Aorta (tissue), 5 donors: ENCODE measurements around the gene APBB3. TPM values are rescaled to one million over a fixed set of nuclear protein-coding genes. Genes with fewer than 3 reads are reported as not detected.
"Not testable (repeated sequence)": the region's sequence is repeated elsewhere in the genome, so short reads cannot be mapped to it uniquely, and the experiment has no call there.

ENCODE experiments used
- ATAC-seq: fragments of 200-7000 bp; cut with Tn5 transposase; one replicate; pipeline ENCODE4 v1.9.1; 2022; ENCODE audit warnings: moderate library complexity; ENCODE audit not compliant: low FRiP score
- DNase-seq, 2 donors: peaks; one replicate each; pipeline ENCODE4 v3.0.0-alpha.2; 2020
- H3K27ac ChIP-seq, 2 donors: one replicate each; pipeline ENCODE4 v1.5.1; 2013; ENCODE audit warnings: low read length in 2 of 2, mild to moderate bottlenecking in 2 of 2, moderate library complexity in 2 of 2, control low read depth in 1 of 2, inconsistent platforms in 1 of 2, low read depth in 1 of 2
- H3K27me3 ChIP-seq, 2 donors: one replicate each; pipeline ENCODE4 v1.6.1; 2013; ENCODE audit warnings: control low read depth in 1 of 2, low read length in 1 of 2, mild to moderate bottlenecking in 1 of 2, moderate library complexity in 1 of 2; ENCODE audit not compliant: insufficient read depth in 2 of 2, control insufficient read depth in 1 of 2
- H3K36me3 ChIP-seq, 2 donors: one replicate each; pipeline ENCODE4 v1.6.1; 2013; ENCODE audit warnings: control low read depth in 1 of 2, low read length in 1 of 2, mild to moderate bottlenecking in 1 of 2; ENCODE audit not compliant: insufficient read depth in 2 of 2, control insufficient read depth in 1 of 2
- H3K4me1 ChIP-seq, 2 donors: one replicate each; pipeline ENCODE4 v1.6.1; 2013; ENCODE audit warnings: low read length in 2 of 2, control low read depth in 1 of 2, mild to moderate bottlenecking in 1 of 2, moderate library complexity in 1 of 2; ENCODE audit not compliant: insufficient read depth in 2 of 2, control insufficient read depth in 1 of 2
- H3K4me3 ChIP-seq, 2 donors: one replicate each; pipeline ENCODE4 v1.5.1; 2013; ENCODE audit warnings: low read length in 2 of 2, control low read depth in 1 of 2, mild to moderate bottlenecking in 1 of 2
- H3K9me3 ChIP-seq: one replicate; pipeline ENCODE4 v1.6.1; 2013; ENCODE audit warnings: mild to moderate bottlenecking, low read length; ENCODE audit not compliant: control insufficient read depth
- WGBS, 2 donors: extraction: QIAGEN DNeasy Blood & Tissue Kit; methylation state at CpG; one replicate each; pipeline ENCODE4 v1.1.7; 2013; 5-methylcytosine and 5-hydroxymethylcytosine counted together
- intact Hi-C, 2 donors: fragments of 100-400 bp; cut with DNase I; formaldehyde crosslinking; loops; one replicate each; pipeline versions ENCODE4 v1.14.2 to v1.15.0; 2022
- long read RNA-seq, 2 donors: library from polyadenylated mRNA; unstranded; transcript quantifications; one replicate each; pipeline ENCODE4 v2.0.0, GENCODE V29; 2020 to 2021
- polyA plus RNA-seq, 2 donors: library from polyadenylated mRNA; stranded (reverse); fragments of 200-250 nt; gene quantifications; one replicate each; pipeline ENCODE4 v1.2.3, GENCODE V29; 2013
- total RNA-seq, 2 donors: library from RNA; stranded (reverse); fragmentation: NEBNext Ultra II Directional; extraction: Animal tissue kit (Norgen Biotek cat#: 25700); gene quantifications; one replicate each; pipeline ENCODE4 v1.2.1, GENCODE V29; 2021
- donor health status: healthy with polysubstance abuse.
- donor health status: Bipolar disorder and iron deficiency.
- donor health status: DM: no; HTN: no; CAD: no.
- donor health status: DM: no; HTN: no; CAD: no.
- donor health status: DM: yes; HTN: yes; CAD: no.

The APBB3 gene
- total RNA-seq (10 to 100 TPM; 32.9 to 48.3 TPM), polyA plus RNA-seq (10 to 100 TPM; 10.9 to 66.9 TPM)
- long read RNA-seq, donor 1, transcript APBB3-205 (12 exons, 1,455 nt), result major isoform, 5 of 37 reads
- long read RNA-seq, donor 1, partial matches to known transcripts, result 8 of 37 reads
- long read RNA-seq, donor 1, other reads (novel, unspliced or antisense), result 20 of 37 reads
- long read RNA-seq, donor 2, partial matches to known transcripts, result 8 of 17 reads
- long read RNA-seq, donor 2, other reads (novel, unspliced or antisense), result 9 of 17 reads

- 0% methylated on average over 74 of the region's 74 CpGs for WGBS, 2 donors
- peak within 1 kb of the TSS; percentile 29 to 91 for H3K27ac ChIP-seq
- ATAC-seq, result peak; percentile 96
- no peaks in the 10 kb centered on the region for H3K4me1 ChIP-seq
- H3K4me3 ChIP-seq, result peak within 1 kb of the TSS; percentile 64 to 69
- H3K27me3 ChIP-seq, result no peaks in the 10 kb centered on the region
- H3K9me3 ChIP-seq, result no peaks in the 10 kb centered on the region
- peak; percentile 98 to 99 for DNase-seq
- no peaks in the 10 kb centered on the region for H3K36me3 ChIP-seq
- intact Hi-C loops, result loop anchor here in 1 of 2 donors (2.0 to 10.0 kb wide), 3 partner anchors 73 to 164 kb away; partner anchors contain the start of genes ANKHD1, TMCO6 and ZMAT2
Observed at GRCh38 chr5:140564196-140565023, at the start of gene APBB3, which contains the start of gene SLC35A4. APBB3 (minus strand) TSS chr5:140564598; CDS start chr5:140564245, 353 bp downstream. SLC35A4 (plus strand) TSS chr5:140564828; CDS start chr5:140567170, 2,342 bp downstream.

GRCh38 chr5:140611020-140611521, 46.7 kb upstream of the APBB3 start:
- no peak overlapping the region for H3K27ac ChIP-seq
- ATAC-seq, result no peak
- intact Hi-C loops, result no loop called here
- no peaks in the 10 kb centered on the region for H3K36me3 ChIP-seq
- H3K4me3 ChIP-seq, result no peak overlapping the region
- no peaks in the 10 kb centered on the region for H3K27me3 ChIP-seq
- DNase-seq, result no peak
- H3K9me3 ChIP-seq, result no peaks in the 10 kb centered on the region
- H3K4me1 ChIP-seq, result no peaks in the 10 kb centered on the region
- 81 to 82% methylated on average over 2 of the region's 2 CpGs for WGBS, 2 donors

GRCh38 chr5:140609126-140609525, 44.7 kb upstream of the APBB3 start:
- Histone ChIP-seq H3K9me3 (no peaks in the 10 kb centered on the region), H3K27ac (no peak overlapping the region), H3K4me1 (no peaks in the 10 kb centered on the region), H3K27me3 (no peaks in the 10 kb centered on the region), H3K4me3 (no peak overlapping the region), H3K36me3 (no peaks in the 10 kb centered on the region)
- ATAC-seq (no peak), DNase-seq (peak in 1 of 2 donors; percentile 72)
- intact Hi-C loops, result no loop called here
- 69 to 72% methylated on average over 4 of the region's 4 CpGs for WGBS, 2 donors

- intact Hi-C loops, result no loop called here
- Histone ChIP-seq H3K36me3 (no peaks in the 10 kb centered on the region), H3K27me3 (no peaks in the 10 kb centered on the region), H3K27ac (no peak overlapping the region), H3K4me1 (no peaks in the 10 kb centered on the region), H3K9me3 (no peaks in the 10 kb centered on the region), H3K4me3 (no peak overlapping the region)
- no peak for ATAC-seq
- no peak for DNase-seq
Observed at GRCh38 chr5:140608722-140609121, 44.3 kb upstream of the APBB3 start.

- H3K4me1 ChIP-seq, result no peaks in the 10 kb centered on the region
- no peak for DNase-seq
- no peak for ATAC-seq
- H3K4me3 ChIP-seq, result no peak overlapping the region
- no peaks in the 10 kb centered on the region for H3K27me3 ChIP-seq
- no peaks in the 10 kb centered on the region for H3K9me3 ChIP-seq
- H3K27ac ChIP-seq, result no peak overlapping the region
- intact Hi-C loops, result no loop called here
- 76 to 88% methylated on average over 2 of the region's 2 CpGs for WGBS, 2 donors
- H3K36me3 ChIP-seq, result no peaks in the 10 kb centered on the region
Observed at GRCh38 chr5:140607031-140607430, 42.6 kb upstream of the APBB3 start.

GRCh38 chr5:140605879-140606278, 41.5 kb upstream of the APBB3 start:
- WGBS, 2 donors, result 77 to 80% methylated on average over 3 of the region's 3 CpGs
- no peaks in the 10 kb centered on the region for H3K36me3 ChIP-seq
- DNase-seq (no peak), ATAC-seq (no peak)
- no peak overlapping the region for H3K4me3 ChIP-seq
- intact Hi-C loops, result no loop called here
- no peaks in the 10 kb centered on the region for H3K4me1 ChIP-seq
- H3K27ac ChIP-seq, result no peak overlapping the region
- no peaks in the 10 kb centered on the region for H3K27me3 ChIP-seq
- H3K9me3 ChIP-seq, result no peaks in the 10 kb centered on the region

- DNase-seq (no peak), ATAC-seq (no peak)
- WGBS, 2 donors, result 91 to 92% methylated on average over 2 of the region's 2 CpGs
- Histone ChIP-seq H3K9me3 (no peaks in the 10 kb centered on the region), H3K36me3 (no peaks in the 10 kb centered on the region), H3K27me3 (no peaks in the 10 kb centered on the region), H3K4me3 (no peak overlapping the region), H3K4me1 (no peaks in the 10 kb centered on the region), H3K27ac (no peak overlapping the region)
- intact Hi-C loops, result no loop called here
Observed at GRCh38 chr5:140603734-140604133, 39.3 kb upstream of the APBB3 start.

GRCh38 chr5:140603446-140603698, 39.0 kb upstream of the APBB3 start:
- H3K36me3 ChIP-seq, H3K27ac ChIP-seq, ATAC-seq, DNase-seq, intact Hi-C loops, H3K9me3 ChIP-seq, H3K27me3 ChIP-seq, H3K4me1 ChIP-seq, H3K4me3 ChIP-seq: not testable (repeated sequence)
- 81 to 91% methylated on average over 4 of the region's 4 CpGs for WGBS, 2 donors

- WGBS, 2 donors, result 70 to 78% methylated on average over 4 of the region's 4 CpGs
- Histone ChIP-seq H3K9me3 (no peaks in the 10 kb centered on the region), H3K27me3 (no peaks in the 10 kb centered on the region), H3K36me3 (no peaks in the 10 kb centered on the region), H3K4me3 (no peak overlapping the region), H3K4me1 (no peaks in the 10 kb centered on the region), H3K27ac (no peak overlapping the region)
- intact Hi-C loops, result no loop called here
- ATAC-seq, result no peak
- no peak for DNase-seq
Observed at GRCh38 chr5:140602147-140602546, 37.7 kb upstream of the APBB3 start.
